Naive thymus-derived CD4-positive, alpha-beta T cell (primary cell): Measurements from ENCODE around the gene ARMC3. TPM values are rescaled to one million over a fixed set of nuclear protein-coding genes. Genes with fewer than 3 reads are reported as not detected.
"Not testable (repeated sequence)": the region's sequence is repeated elsewhere in the genome, so short reads cannot be mapped to it uniquely, and the experiment has no call there.

ENCODE experiments used
- ATAC-seq: fragments of 150-1000 bp; cut with Tn5 transposase; 2 replicates; pipeline ENCODE4 v1.10.0; 2021; ENCODE audit warnings: mild to moderate bottlenecking, moderate library complexity
- CTCF ChIA-PET: fragments of 350-600 bp; sonication (Branson Sonifier 250); formaldehyde crosslinking; loops from one replicate; lab custom pipeline; 2021; ENCODE audit warnings: antibody characterized with exemption; lab: Charles Lee
- POLR2A ChIA-PET: fragments of 350-600 bp; sonication (Branson Sonifier 250); formaldehyde crosslinking; loops from one replicate; lab custom pipeline; 2021; ENCODE audit warnings: antibody characterized with exemption, inconsistent platforms; lab: Charles Lee
- DNase-seq, 9 donors: peaks; one replicate each; pipeline versions ENCODE4 v3.0.0 to v3.0.0-alpha.2; 2020 to 2022; ENCODE audit warnings: mixed read lengths in 1 of 9
- H3K27ac ChIP-seq: one replicate; pipeline ENCODE4 v1.7.0; 2013; ENCODE audit warnings: mild to moderate bottlenecking, low read depth, low read length, moderate library complexity
- H3K27me3 ChIP-seq, 2 donors: one replicate each; pipeline ENCODE4 v1.7.0; 2013; ENCODE audit warnings: low read length in 2 of 2, mild to moderate bottlenecking in 2 of 2, moderate library complexity in 2 of 2; ENCODE audit not compliant: control insufficient read depth in 2 of 2, insufficient read depth in 2 of 2
- H3K36me3 ChIP-seq, 3 experiments: 1 replicate in 2 of 3; 2 replicates in 1 of 3; pipeline ENCODE4 v1.7.0; 2013; ENCODE audit warnings: low read length in 3 of 3, mild to moderate bottlenecking in 3 of 3, moderate library complexity in 1 of 3; ENCODE audit not compliant: insufficient read depth in 3 of 3, control insufficient read depth in 2 of 3
- H3K4me1 ChIP-seq, 2 donors: one replicate each; pipeline ENCODE4 v1.7.0; 2013; ENCODE audit warnings: low read length in 2 of 2, mild to moderate bottlenecking in 2 of 2, moderate library complexity in 1 of 2; ENCODE audit not compliant: control insufficient read depth in 2 of 2, insufficient read depth in 2 of 2
- H3K4me3 ChIP-seq: 2 replicates; pipeline ENCODE4 v1.7.0; 2013; ENCODE audit warnings: mild to moderate bottlenecking, low read length
- H3K9me3 ChIP-seq, 3 experiments: 1 replicate in 2 of 3; 2 replicates in 1 of 3; pipeline ENCODE4 v1.7.0; 2013; ENCODE audit warnings: low read length in 3 of 3; ENCODE audit not compliant: control insufficient read depth in 2 of 3
- H3K27ac Mint-ChIP-seq, 9 donors: one replicate each; pipeline ENCODE4 v1.8.0; 2020 to 2022; ENCODE audit warnings: mixed read lengths in 9 of 9, mild to moderate bottlenecking in 8 of 9, moderate library complexity in 5 of 9, inconsistent platforms in 2 of 9
- H3K27me3 Mint-ChIP-seq, 5 donors: one replicate each; pipeline ENCODE4 v1.8.0; 2021 to 2022; ENCODE audit warnings: mixed read lengths in 5 of 5, mild to moderate bottlenecking in 1 of 5
- H3K36me3 Mint-ChIP-seq, 5 donors: one replicate each; pipeline ENCODE4 v1.8.0; 2020 to 2022; ENCODE audit warnings: mixed read lengths in 5 of 5, mild to moderate bottlenecking in 3 of 5, inconsistent platforms in 1 of 5
- H3K4me1 Mint-ChIP-seq, 7 donors: one replicate each; pipeline ENCODE4 v1.8.0; 2020 to 2022; ENCODE audit warnings: mixed read lengths in 7 of 7, mild to moderate bottlenecking in 3 of 7, inconsistent platforms in 1 of 7
- H3K4me3 Mint-ChIP-seq, 10 donors: one replicate each; pipeline ENCODE4 v1.8.0; 2020 to 2022; ENCODE audit warnings: mild to moderate bottlenecking in 10 of 10, mixed read lengths in 10 of 10, moderate library complexity in 6 of 10, inconsistent platforms in 2 of 10
- H3K9me3 Mint-ChIP-seq, 11 donors: one replicate each; pipeline ENCODE4 v1.8.0; 2020 to 2022; ENCODE audit warnings: mixed read lengths in 11 of 11, mild to moderate bottlenecking in 4 of 11, inconsistent platforms in 1 of 11, moderate library complexity in 1 of 11
- intact Hi-C, 2 donors: fragments of 100-400 bp; cut with micrococcal nuclease; formaldehyde crosslinking; loops; one replicate each; pipeline ENCODE4 v1.15.1; 2023
- polyA plus RNA-seq, 2 donors: library from polyadenylated mRNA; unstranded; fragments of 300-500 nt; fragmentation: Illumina TruSeq; gene quantifications; one replicate each; pipeline ENCODE4 v1.2.3, GENCODE V29; 2021
- total RNA-seq, 6 experiments: library from RNA in 5 of 6; stranded (reverse) in 5 of 6; gene quantifications; 1 replicate in 5 of 6; 2 replicates in 1 of 6; pipeline ENCODE4 v1.2.3 and lab custom pipeline; 2021 to 2026

Gene ARMC3
- total and polyA plus RNA-seq, 7 experiments from 2014 or later = not detected

GRCh38 chr10:22899307-22899706 is 28.5 kb upstream of the ARMC3 start:
- peaks cover 0 to 5% (median 0%) of the 10 kb centered on the region in 5 donors for H3K27me3 Mint-ChIP-seq
- H3K4me1 ChIP-seq = no peaks in the 10 kb centered on the region
- peaks cover 0 to 3% (median 0%) of the 10 kb centered on the region in 7 donors for H3K4me1 Mint-ChIP-seq
- intact Hi-C loops = no loop called here
- no peaks in the 10 kb centered on the region for H3K36me3 ChIP-seq
- no peak overlapping the region for H3K4me3 Mint-ChIP-seq
- H3K4me3 ChIP-seq = no peak overlapping the region
- ATAC-seq = no peak
- ChIA-PET CTCF (interaction anchor here (0.7 kb wide), 1 partner anchor 299 kb away, joined by 3 read pairs; no protein-coding TSS in a partner anchor), POLR2A (interaction anchor here (0.7 kb wide), 1 partner anchor 1088 kb away, joined by 4 read pairs; no protein-coding TSS in a partner anchor)
- DNase-seq = no peak
- H3K36me3 Mint-ChIP-seq = peaks cover 0 to 6% (median 4%) of the 10 kb centered on the region in 5 donors
- H3K9me3 ChIP-seq = no peaks in the 10 kb centered on the region
- H3K27me3 ChIP-seq = no peaks in the 10 kb centered on the region
- H3K27ac Mint-ChIP-seq = peak overlapping the region in 1 of 9 donors; percentile 15
- H3K9me3 Mint-ChIP-seq = peaks cover 0 to 16% (median 12%) of the 10 kb centered on the region in 11 donors
- no peak overlapping the region for H3K27ac ChIP-seq

DNA sequence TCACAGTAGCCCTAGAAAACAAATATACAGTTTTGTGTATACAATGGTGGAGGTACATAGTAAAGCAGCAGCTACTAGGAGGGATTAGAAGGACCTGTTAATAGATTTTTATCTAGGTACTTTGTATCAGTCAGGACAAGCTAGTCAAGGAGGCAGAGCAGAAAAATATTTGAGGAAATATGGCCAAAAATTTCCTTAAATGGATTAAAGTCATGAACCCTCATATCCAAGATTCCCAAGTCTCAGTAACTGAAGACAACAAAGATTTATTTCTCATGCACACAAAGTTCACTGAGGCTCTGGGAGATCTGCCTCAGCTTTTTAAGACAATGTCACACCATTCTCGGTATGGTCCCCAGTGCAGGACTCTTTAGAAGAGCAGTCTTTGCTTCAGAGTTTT is 28.1 kb upstream of the ARMC3 start:
- Histone ChIP-seq H3K27ac (no peak overlapping the region), H3K27me3 (no peaks in the 10 kb centered on the region), H3K9me3 (no peaks in the 10 kb centered on the region), H3K36me3 (no peaks in the 10 kb centered on the region), H3K4me1 (no peaks in the 10 kb centered on the region), H3K4me3 (no peak overlapping the region)
- intact Hi-C loops = no loop called here
- ChIA-PET POLR2A (no interaction called here), CTCF (interaction anchor here (0.7 kb wide), 1 partner anchor 300 kb away, joined by 3 read pairs; no protein-coding TSS in a partner anchor)
- H3K27me3 Mint-ChIP-seq = peaks cover 0 to 5% (median 0%) of the 10 kb centered on the region in 5 donors
- ATAC-seq (no peak), DNase-seq (no peak)
- H3K4me1 Mint-ChIP-seq = peaks cover 0 to 3% (median 0%) of the 10 kb centered on the region in 7 donors
- H3K27ac Mint-ChIP-seq = peak overlapping the region in 1 of 9 donors; percentile 15
- peaks cover 0 to 6% (median 4%) of the 10 kb centered on the region in 5 donors for H3K36me3 Mint-ChIP-seq
- H3K9me3 Mint-ChIP-seq = peaks cover 0 to 16% (median 12%) of the 10 kb centered on the region in 11 donors
- H3K4me3 Mint-ChIP-seq = no peak overlapping the region

GRCh38 chr10:22900841-22901601 is 26.8 kb upstream of the ARMC3 start:
- POLR2A ChIA-PET = no interaction called here
- DNase-seq (no peak), ATAC-seq (no peak)
- H3K27me3 Mint-ChIP-seq = peaks cover 0 to 5% (median 0%) of the 10 kb centered on the region in 5 donors
- H3K4me1 Mint-ChIP-seq = peaks cover 0 to 3% (median 0%) of the 10 kb centered on the region in 7 donors
- H3K9me3 ChIP-seq = no peaks in the 10 kb centered on the region
- peaks cover 0 to 26% (median 13%) of the 10 kb centered on the region in 11 donors for H3K9me3 Mint-ChIP-seq
- no peaks in the 10 kb centered on the region for H3K36me3 ChIP-seq
- no peaks in the 10 kb centered on the region for H3K27me3 ChIP-seq
- H3K4me3 Mint-ChIP-seq = no peak overlapping the region
- H3K27ac ChIP-seq = no peak overlapping the region
- CTCF ChIA-PET = no interaction called here
- intact Hi-C loops = no loop called here
- H3K4me3 ChIP-seq = no peak overlapping the region
- peaks cover 0 to 6% (median 4%) of the 10 kb centered on the region in 5 donors for H3K36me3 Mint-ChIP-seq
- no peak overlapping the region for H3K27ac Mint-ChIP-seq
- no peaks in the 10 kb centered on the region for H3K4me1 ChIP-seq

GRCh38 chr10:22902147-22902546 is 25.7 kb upstream of the ARMC3 start:
- H3K27ac Mint-ChIP-seq, intact Hi-C loops, H3K36me3 ChIP-seq, H3K4me1 ChIP-seq, DNase-seq, H3K4me1 Mint-ChIP-seq, H3K27ac ChIP-seq, CTCF ChIA-PET, H3K27me3 ChIP-seq, H3K4me3 ChIP-seq, H3K36me3 Mint-ChIP-seq, H3K27me3 Mint-ChIP-seq, ATAC-seq, H3K4me3 Mint-ChIP-seq, H3K9me3 ChIP-seq: not testable (repeated sequence)
- POLR2A ChIA-PET = interaction anchor here (0.6 kb wide), 1 partner anchor 382 kb away, joined by 5 read pairs; no protein-coding TSS in a partner anchor
- H3K9me3 Mint-ChIP-seq = peaks cover 0 to 26% (median 13%) of the 10 kb centered on the region in 11 donors

DNA sequence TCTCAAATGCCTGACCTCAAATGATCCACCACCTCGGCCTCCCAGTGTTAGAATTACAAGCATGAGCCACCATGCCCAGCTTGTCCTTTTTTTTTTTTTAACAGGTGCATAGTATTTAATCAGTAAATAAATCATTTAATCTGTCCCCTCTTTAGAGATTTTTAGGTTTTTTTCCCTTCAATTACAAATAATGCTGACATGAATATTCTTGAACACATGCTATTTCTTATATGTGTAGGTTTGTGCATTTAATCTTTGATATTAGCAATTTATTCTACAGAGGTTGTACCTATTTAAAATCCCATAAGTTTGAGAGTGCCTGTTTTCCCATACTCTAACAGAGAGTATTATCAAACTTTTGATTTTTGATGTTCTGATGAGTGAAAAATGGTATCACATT is 24.2 kb upstream of the ARMC3 start:
- Mint-ChIP-seq H3K27me3 (no peaks in the 10 kb centered on the region), H3K36me3 (peaks cover 0 to 11% (median 5%) of the 10 kb centered on the region in 5 donors), H3K4me1 (peaks cover 0 to 3% (median 0%) of the 10 kb centered on the region in 7 donors), H3K9me3 (peaks cover 7 to 41% (median 24%) of the 10 kb centered on the region in 11 donors), H3K4me3 (no peak overlapping the region), H3K27ac (no peak overlapping the region)
- no peak for DNase-seq
- Histone ChIP-seq H3K27me3 (no peaks in the 10 kb centered on the region), H3K9me3 (peaks cover 0 to 5% (median 0%) of the 10 kb centered on the region in 3 experiments), H3K4me1 (no peaks in the 10 kb centered on the region), H3K36me3 (no peaks in the 10 kb centered on the region), H3K27ac (no peak overlapping the region), H3K4me3 (no peak overlapping the region)
- no peak for ATAC-seq
- intact Hi-C loops = no loop called here
- ChIA-PET POLR2A (no interaction called here), CTCF (no interaction called here)

DNA sequence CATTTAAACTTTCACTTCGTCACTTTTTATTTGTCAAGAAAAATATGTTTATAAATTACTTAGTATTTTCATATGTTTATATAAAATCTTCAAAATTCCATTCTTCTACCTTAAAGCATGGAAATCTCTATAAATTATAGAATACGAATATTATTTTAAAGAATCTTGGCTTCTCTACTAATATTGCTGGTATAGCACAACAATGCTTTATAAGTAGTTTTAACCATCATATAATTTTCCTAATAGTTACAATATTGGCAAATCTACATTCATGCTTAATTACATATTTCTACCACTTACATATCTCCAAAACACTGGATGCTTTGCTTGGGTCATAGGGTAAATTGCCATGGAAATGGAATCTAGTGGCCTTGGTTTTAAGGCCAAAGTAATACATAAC is 21.1 kb upstream of the ARMC3 start:
- ATAC-seq (no peak), DNase-seq (no peak)
- Mint-ChIP-seq H3K9me3 (peaks cover 11 to 67% (median 31%) of the 10 kb centered on the region in 11 donors), H3K27me3 (no peaks in the 10 kb centered on the region), H3K4me1 (no peaks in the 10 kb centered on the region), H3K4me3 (no peak overlapping the region), H3K27ac (no peak overlapping the region), H3K36me3 (peaks cover 3 to 18% (median 13%) of the 10 kb centered on the region in 5 donors)
- Histone ChIP-seq H3K4me3 (no peak overlapping the region), H3K36me3 (no peaks in the 10 kb centered on the region), H3K9me3 (peaks cover 0 to 10% (median 0%) of the 10 kb centered on the region in 3 experiments), H3K27ac (no peak overlapping the region), H3K27me3 (no peaks in the 10 kb centered on the region), H3K4me1 (no peaks in the 10 kb centered on the region)
- ChIA-PET POLR2A (no interaction called here), CTCF (no interaction called here)
- intact Hi-C loops = no loop called here
